GM18502 (cell line): ENCODE results near the gene SCARB1.

Source experiments
- ATAC-seq: cut with Tn5 transposase; IDR thresholded peaks from one replicate; pipeline ENCODE4 v1.9.1; 2021; ENCODE audit warnings: mild to moderate bottlenecking; ENCODE audit not compliant: unreplicated experiment, poor library complexity

The SCARB1 gene

GRCh38 chr12:124780752-124781685 lies 82.6 kb downstream of the SCARB1 start:
- ATAC-seq, result no peak

- no peak for ATAC-seq
Measured at GRCh38 chr12:124780336-124780735, 83.3 kb downstream of the SCARB1 start.

- peak; percentile 50 for ATAC-seq
Measured at GRCh38 chr12:124779161-124780141, 84.2 kb downstream of the SCARB1 start.

GRCh38 chr12:124778411-124778810 lies 85.3 kb downstream of the SCARB1 start:
- no peak for ATAC-seq

- no peak for ATAC-seq
Measured at GRCh38 chr12:124777399-124778372, 86.0 kb downstream of the SCARB1 start.

GRCh38 chr12:124776125-124776513 lies 87.5 kb downstream of the SCARB1 start:
- no peak for ATAC-seq

- ATAC-seq, result peak; percentile 79
Measured at GRCh38 chr12:124774462-124775167, 89.0 kb downstream of the SCARB1 start.

GRCh38 chr12:124774054-124774461 lies 89.6 kb downstream of the SCARB1 start:
- peak; percentile 42 for ATAC-seq

- ATAC-seq, result no peak
Measured at GRCh38 chr12:124772289-124773170, 91.1 kb downstream of the SCARB1 start.

GRCh38 chr12:124771462-124772288 lies 92.0 kb downstream of the SCARB1 start:
- ATAC-seq, result no peak

- ATAC-seq, result no peak
Measured at GRCh38 chr12:124770728-124771127, 92.9 kb downstream of the SCARB1 start.

- ATAC-seq, result no peak
Measured at GRCh38 chr12:124769881-124770512, 93.7 kb downstream of the SCARB1 start.

- no peak for ATAC-seq
Measured at GRCh38 chr12:124769163-124769530, 94.5 kb downstream of the SCARB1 start.

GRCh38 chr12:124768452-124769162 lies 95.1 kb downstream of the SCARB1 start:
- ATAC-seq, result no peak

GRCh38 chr12:124767066-124767821 lies 96.4 kb downstream of the SCARB1 start:
- peak; percentile 66 for ATAC-seq

GRCh38 chr12:124766727-124767065 lies 97.0 kb downstream of the SCARB1 start:
- no peak for ATAC-seq
